Left cardiac atrium (tissue), 4 donors: ENCODE results near the gene TPPP2. TPM values are rescaled to one million over a fixed set of nuclear protein-coding genes. Genes with fewer than 3 reads are reported as not detected.

ENCODE experiments used
- ATAC-seq, 2 donors: fragments of 200-7000 bp; cut with Tn5 transposase; one replicate each; pipeline ENCODE4 v1.9.1; 2020; ENCODE audit warnings: mild to moderate bottlenecking in 2 of 2, moderate library complexity in 2 of 2
- DNase-seq: peaks from one replicate; pipeline ENCODE4 v3.0.0-alpha.2; 2020
- intact Hi-C, 2 donors: fragments of 100-400 bp; cut with DNase I; formaldehyde crosslinking; loops; one replicate each; pipeline versions ENCODE4 v1.14.1 to v1.15.1; 2022 to 2023
- total RNA-seq, 2 donors: library from RNA; stranded (reverse); fragmentation: NEBNext Ultra II Directional; extraction: Animal tissue kit (Norgen Biotek cat#: 25700); gene quantifications; one replicate each; pipeline ENCODE4 v1.2.1, GENCODE V29; 2021
- donor health status: DM: no; HTN: yes; CAD: no.
- donor health status: DM: no; HTN: yes; CAD: no; lungs with severe emphysema.
- donor health status: DM: yes; HTN: yes; CAD: no.
- donor health status: Dilated cardiomyopathy.

TPPP2 gene
- total RNA-seq, 2 donors from 2014 or later: 0.44 to 1.6 TPM

- intact Hi-C loops: loop anchor here (1.0 to 5.0 kb wide), 4 partner anchors 25 to 93 kb away; no protein-coding TSS in a partner anchor
- DNase-seq (peak; percentile 81), ATAC-seq (peak; percentile 78 to 87)
Observed at GRCh38 chr14:21014761-21015190, 15.2 kb upstream of the TPPP2 start.

DNA sequence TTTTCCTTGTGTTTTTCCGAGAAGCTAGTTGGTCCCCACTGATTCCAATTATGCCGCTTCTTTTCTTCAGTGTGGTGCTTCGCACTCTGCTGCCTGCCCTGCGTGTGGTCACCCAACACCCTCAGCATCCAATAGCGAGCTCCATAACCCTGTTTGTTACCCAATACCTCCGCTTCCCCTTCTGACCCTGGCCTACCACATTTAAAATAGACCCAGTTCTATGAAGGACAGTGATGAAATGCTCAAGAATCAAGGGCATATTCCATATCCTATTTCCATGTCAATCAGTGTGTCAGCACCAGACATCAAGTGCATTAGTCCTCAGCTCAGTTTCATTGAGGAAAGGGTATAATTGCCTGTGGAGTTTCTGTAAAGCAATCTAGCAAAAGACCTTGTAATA, 14.7 kb upstream of the TPPP2 start:
- ATAC-seq (peak in 1 of 2 donors; percentile 34), DNase-seq (no peak)
- intact Hi-C loops: loop anchor here (2.0 to 5.0 kb wide), 2 partner anchors 25 to 77 kb away; no protein-coding TSS in a partner anchor

DNA sequence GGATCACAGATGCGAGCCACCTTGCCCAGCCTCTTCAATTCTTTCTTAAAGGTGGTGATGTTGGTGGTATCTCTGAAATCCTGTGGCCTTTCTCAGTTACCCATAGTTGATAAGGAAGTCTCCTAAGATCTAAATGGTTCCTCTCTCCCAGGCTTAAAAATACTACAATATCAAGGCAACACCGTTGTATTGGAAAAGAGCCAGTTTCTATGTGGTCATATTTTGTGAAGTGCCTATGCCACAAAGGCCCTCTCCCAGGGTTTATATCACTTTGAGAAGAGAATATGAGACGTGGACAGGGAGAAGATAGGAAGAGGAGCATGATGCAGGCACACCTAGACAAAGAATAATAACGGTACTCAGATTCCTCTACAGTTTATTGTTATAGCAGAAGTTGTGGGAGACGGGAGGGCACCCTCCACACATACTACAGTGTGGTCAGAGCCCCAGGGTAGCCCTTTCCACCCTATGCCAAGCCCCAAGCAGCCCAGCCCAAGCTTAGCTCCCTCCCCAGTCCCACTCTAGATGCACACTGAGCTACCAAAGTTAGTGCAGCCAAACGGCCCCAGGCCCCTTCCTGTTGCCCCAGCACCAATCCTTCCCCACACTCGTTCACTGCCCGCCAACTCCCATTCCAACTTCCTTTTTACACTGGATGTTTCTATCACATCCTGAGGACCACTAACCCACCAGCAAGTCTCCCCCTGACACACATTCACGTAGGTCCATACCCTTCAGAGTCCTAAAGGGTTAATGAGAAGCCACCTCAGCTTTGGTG, 13.4 kb upstream of the TPPP2 start:
- intact Hi-C loops: loop anchor here (5.0 kb wide), 1 partner anchor 76 kb away; no protein-coding TSS in a partner anchor
- ATAC-seq (no peak), DNase-seq (no peak)

DNA sequence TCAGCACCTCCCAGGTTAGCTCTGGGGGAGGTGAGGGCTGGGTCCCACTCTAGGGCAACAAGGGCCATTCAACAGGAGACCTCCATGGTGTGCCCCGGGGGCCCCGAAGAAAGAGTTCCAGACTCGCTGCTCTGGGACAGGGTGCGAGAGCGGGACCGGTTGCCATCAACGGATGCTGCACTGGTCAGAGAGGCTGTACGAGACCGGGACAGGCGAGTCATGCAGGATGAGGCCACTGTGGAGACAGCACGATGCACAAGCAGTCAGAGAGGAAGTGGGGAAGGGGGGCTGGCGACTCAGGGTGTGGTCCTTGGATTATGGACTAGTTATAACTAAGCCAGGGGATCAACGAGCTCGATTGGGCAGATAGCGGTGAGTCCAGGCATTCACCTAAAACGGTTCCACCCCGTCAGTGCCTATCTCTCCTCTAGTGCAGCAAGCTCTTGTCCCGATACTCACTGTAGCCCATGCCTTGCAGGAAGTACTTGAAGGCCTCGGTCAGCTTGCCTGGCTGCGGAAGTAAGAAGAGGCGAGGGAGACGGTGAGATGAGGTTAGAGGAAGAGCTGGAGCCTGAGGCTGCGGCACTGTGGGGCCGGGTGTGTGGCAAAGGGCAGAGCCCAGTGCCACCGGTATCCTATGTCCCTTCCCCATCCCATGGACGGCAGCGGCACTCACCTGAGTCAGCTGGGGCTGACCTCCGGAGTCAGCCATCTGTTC, 12.3 kb upstream of the TPPP2 start:
- ATAC-seq (no peak), DNase-seq (no peak)
- intact Hi-C loops: loop anchor here (5.0 kb wide), 1 partner anchor 75 kb away; no protein-coding TSS in a partner anchor

DNA sequence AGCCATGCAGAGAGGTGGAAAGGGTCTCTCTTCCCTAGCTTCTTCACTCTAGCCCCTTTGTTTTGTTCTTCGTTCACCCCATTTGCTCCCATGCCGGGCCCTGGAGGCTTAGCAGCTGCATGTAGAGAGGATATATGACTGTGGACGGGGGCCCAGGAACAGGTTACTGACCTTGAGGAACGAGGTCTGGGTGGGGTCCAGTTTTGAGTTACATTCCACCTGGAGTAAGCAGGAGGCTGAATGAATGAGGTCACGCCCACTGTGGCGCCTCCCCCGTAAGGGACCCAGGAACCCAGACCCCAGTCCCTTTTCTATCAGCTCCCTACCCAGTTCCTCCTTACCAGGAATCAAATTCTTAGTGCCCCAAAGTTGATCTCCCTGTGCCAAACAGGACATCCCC, 11.7 kb upstream of the TPPP2 start:
- DNase-seq: no peak
- ATAC-seq: no peak
- intact Hi-C loops: loop anchor here (5.0 kb wide), 1 partner anchor 74 kb away; no protein-coding TSS in a partner anchor

DNA sequence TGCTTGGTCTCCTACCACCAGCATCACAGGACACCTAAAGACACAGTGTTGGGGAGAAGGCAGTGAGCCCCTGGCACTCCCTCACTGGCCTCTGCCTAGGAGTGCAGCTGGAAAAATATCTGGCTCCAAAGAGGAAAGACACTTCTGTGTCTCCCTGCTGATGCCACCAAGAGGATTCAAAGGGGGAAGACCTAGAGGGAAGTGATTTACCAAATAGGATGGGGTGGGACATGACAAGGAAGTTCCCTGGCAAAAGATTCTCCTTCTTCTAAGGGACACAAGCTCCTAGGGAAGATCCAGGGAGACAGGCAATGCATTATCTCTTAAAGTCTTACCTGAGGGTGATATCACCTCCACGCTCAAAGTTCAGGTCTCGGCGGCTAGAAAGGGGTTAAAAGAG, 11.2 kb upstream of the TPPP2 start:
- ATAC-seq: no peak
- DNase-seq: no peak
- intact Hi-C loops: loop anchor here (5.0 kb wide), 1 partner anchor 74 kb away; no protein-coding TSS in a partner anchor

DNA sequence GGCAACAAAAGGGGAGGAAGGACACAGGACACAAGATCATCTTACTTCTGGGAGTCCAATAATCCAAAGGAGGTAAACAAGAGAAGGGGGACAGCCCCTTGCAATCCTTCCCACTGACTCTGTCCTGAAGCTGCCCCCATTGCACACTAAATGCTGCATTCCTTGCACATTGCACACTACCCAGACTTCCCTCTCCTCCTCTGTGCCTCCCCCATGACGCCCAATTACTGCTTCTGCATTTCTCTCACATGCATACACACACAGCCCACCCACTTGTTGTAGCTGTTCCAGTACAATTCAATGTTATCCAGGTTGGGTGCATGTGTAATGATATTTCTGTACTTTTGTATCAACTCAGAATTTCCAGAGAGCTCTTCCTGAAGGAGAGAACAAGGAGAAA, 10.7 kb upstream of the TPPP2 start:
- intact Hi-C loops: loop anchor here (5.0 kb wide), 1 partner anchor 73 kb away; no protein-coding TSS in a partner anchor
- DNase-seq (no peak), ATAC-seq (no peak)

- intact Hi-C loops: no loop called here
- ATAC-seq (no peak), DNase-seq (no peak)
Observed at GRCh38 chr14:21020977-21021545, 9.0 kb upstream of the TPPP2 start.

DNA sequence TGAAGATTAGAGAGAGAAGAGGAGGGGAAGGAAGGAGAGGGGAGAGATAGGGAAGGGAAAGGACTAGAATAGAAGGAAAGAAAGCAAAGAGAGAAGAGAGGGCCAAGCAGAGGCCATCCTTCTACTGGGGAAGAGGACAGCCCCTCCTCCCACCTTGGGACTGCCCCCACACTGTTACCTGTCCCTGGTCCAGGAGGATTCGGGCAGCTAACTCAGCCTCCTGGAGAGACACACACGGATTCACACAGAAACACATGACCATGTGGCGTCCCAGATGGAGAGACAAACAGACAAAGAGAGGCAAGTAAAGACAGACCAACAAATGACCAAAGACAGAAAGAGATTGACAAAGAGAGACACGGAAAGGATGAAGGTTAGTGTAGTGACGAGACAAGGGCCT, 7.3 kb upstream of the TPPP2 start:
- ATAC-seq (no peak), DNase-seq (no peak)
- intact Hi-C loops: no loop called here

DNA sequence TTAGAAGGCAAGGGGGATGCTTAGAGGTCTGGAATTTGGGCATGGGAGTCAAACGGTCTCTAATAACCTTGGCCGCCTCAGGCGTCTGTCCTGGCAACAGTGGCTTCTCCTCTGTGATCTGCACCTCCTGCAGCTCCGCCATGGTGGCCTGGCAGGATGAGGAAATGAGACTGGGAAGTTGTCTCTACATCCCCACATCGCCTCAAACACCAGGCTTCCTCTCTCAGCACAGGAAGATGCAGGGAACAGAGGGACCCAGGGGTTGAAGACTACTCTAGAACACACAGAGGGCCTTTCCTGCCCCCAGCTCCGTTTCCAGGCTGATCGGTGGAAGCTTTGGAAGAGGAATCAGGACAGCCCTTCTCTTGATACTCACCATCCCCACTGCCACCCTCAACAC, 6.8 kb upstream of the TPPP2 start:
- no peak for DNase-seq
- intact Hi-C loops: no loop called here
- ATAC-seq: no peak

- ATAC-seq: peak in 1 of 2 donors; percentile 11
- intact Hi-C loops: no loop called here
- no peak for DNase-seq
Observed at GRCh38 chr14:21023817-21024584, 6.0 kb upstream of the TPPP2 start.

GRCh38 chr14:21024585-21025370, 5.2 kb upstream of the TPPP2 start, which contains the start of gene NDRG2:
Gene NDRG2, minus strand, starts transcription at chr14:21025061. Its CDS starts 1,746 bp downstream, at chr14:21023315.
- DNase-seq: peak; percentile 86
- ATAC-seq: peak; percentile 87 to 88
- intact Hi-C loops: no loop called here

DNA sequence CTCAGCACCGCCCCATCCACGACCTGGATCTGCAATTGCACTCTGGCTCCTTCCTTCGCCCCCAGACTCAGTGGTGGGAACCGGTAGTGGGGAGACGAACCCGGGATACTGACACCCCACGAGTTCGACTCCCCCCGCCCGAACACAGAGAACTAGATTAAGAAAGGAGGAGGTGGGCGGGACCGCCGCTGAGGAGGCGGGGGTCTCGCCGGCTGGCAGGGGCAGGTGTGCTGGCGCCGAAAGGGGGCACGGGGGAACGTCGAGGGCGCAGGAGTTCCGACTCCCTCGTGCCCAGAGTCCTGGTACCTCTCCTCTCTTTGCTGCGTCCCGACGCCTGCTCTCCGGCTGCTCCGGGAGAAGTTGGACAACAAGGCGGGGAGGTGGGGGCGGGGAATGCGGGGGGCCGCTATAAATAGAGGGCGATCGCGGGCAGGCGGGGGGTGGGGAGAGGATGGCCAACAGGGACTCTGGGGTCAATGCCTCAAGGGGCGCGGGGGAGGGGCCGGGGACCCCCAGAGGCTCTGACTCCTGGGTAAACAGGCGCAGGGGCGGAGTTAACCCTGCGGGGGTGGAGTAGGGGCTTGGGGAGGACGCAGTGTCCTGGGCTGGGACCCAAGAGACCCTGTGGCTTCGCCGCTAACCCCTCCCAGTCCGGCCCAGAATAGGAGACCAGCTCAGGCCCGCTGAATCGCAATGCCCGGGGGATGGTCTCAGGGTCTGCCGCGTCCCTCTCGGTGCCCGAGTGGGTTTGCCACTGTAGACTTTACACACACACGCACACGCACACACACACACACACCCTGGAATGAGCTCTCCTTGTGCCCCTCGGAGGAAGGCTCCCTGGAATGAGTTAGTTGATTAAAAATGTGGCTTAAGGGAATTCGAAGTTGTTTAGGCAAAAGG, 4.4 kb upstream of the TPPP2 start:
- peak; percentile 66 to 71 for ATAC-seq
- intact Hi-C loops: no loop called here
- DNase-seq: peak; percentile 82

DNA sequence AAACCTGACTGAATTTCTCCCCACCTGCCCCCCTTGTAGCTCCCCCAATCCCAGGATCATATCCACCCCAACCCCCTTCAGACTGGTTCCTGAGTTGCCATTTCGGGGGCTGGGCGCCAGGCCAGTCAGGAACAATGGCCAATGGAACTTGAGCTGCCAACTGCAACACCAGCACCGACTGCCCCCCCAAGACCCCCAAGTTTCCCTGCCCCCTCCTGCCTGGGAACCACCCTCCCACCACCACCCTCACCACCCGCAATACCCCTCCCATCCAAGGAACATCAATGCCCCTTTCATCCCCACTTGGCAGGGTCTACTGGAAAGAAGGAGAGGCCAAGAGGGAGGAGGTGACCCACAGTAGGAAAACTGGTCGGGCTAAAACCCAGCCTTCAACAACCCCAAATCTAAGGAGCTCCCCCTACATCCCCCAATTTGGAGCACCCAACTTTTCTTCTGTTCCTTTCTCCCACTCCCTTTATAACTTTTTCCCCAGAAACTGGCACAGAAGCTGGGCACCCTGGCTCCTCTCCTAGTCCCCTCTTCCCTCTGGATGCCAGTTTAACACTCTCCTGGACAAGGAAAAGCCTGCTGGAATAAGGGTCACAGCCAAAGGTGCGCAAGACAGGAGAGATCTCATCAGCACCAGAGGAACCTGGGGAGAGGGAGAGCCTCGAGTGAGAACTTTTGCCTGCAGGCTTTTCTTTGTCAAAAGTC, 3.6 kb upstream of the TPPP2 start:
- DNase-seq (no peak), ATAC-seq (no peak)
- intact Hi-C loops: no loop called here

GRCh38 chr14:21026988-21027315, 3.1 kb upstream of the TPPP2 start:
- peak; percentile 60 for DNase-seq
- intact Hi-C loops: no loop called here
- peak in 1 of 2 donors; percentile 25 for ATAC-seq

DNA sequence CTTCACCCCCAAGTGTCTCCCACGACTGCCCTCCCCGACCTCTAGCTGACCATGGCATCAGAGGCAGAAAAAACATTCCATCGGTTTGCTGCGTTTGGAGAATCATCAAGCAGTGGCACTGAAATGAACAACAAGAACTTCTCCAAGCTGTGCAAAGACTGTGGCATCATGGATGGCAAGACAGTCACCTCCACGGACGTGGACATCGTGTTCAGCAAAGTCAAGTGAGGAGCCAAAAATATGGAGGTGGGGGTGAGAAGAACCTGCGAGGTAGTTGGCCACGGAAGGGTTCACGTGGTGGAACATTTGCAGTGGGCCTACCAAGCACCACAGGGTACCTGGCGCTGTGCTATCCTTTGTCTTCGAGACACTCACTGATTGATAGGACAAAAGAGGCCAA, 514 bp downstream of the TPPP2 start:
- no peak for ATAC-seq
- intact Hi-C loops: no loop called here

More for the DNA sequence above, 514 bp downstream of the TPPP2 start:
- DNase-seq: no peak
